NCI-H460 (cell line): ENCODE measurements around the gene ADGRA1. TPM values are rescaled to one million over a fixed set of nuclear protein-coding genes. Genes with fewer than 3 reads are reported as not detected.
"Not testable (repeated sequence)": the region's sequence is repeated elsewhere in the genome, so short reads cannot be mapped to it uniquely, and the experiment has no call there.

Source experiments
- DNase-seq: peaks from one replicate; pipeline ENCODE4 v3.0.0-alpha.2; 2016; ENCODE audit warnings: low read depth; ENCODE audit errors: extremely low read depth
- total RNA-seq: library from RNA; depleted of rRNA; stranded (reverse); fragments of >200 nt; shearing (Covaris generic); gene quantifications from 2 replicates; pipeline ENCODE4 v1.2.3, GENCODE V29; 2014

Gene ADGRA1
- total RNA-seq, 1 experiment from 2014 or later: not detected

- peak; percentile 19 for DNase-seq
Observed at GRCh38 chr10:133124357-133125211, 36.9 kb downstream of the ADGRA1 start.

DNA sequence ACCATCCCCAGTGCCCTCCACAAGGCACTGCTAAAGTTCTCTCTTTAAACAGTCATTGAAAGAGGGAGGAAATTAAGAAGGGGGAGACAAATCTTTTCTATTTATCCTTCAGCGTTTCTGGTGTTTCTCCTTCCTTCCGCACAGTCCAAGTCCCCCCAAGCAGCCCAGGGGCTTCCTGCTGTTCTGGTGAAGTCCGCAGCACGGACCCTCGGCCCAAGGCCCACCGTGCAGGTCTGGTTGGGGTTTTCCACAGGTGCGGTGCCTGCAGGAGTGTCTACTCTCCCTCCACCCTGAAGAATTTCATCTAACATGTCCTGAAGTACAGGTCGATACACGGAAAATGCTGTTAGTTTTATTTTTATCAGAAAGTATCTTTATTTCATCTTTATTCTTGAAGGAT is 38.2 kb downstream of the ADGRA1 start:
- no peak for DNase-seq

DNA sequence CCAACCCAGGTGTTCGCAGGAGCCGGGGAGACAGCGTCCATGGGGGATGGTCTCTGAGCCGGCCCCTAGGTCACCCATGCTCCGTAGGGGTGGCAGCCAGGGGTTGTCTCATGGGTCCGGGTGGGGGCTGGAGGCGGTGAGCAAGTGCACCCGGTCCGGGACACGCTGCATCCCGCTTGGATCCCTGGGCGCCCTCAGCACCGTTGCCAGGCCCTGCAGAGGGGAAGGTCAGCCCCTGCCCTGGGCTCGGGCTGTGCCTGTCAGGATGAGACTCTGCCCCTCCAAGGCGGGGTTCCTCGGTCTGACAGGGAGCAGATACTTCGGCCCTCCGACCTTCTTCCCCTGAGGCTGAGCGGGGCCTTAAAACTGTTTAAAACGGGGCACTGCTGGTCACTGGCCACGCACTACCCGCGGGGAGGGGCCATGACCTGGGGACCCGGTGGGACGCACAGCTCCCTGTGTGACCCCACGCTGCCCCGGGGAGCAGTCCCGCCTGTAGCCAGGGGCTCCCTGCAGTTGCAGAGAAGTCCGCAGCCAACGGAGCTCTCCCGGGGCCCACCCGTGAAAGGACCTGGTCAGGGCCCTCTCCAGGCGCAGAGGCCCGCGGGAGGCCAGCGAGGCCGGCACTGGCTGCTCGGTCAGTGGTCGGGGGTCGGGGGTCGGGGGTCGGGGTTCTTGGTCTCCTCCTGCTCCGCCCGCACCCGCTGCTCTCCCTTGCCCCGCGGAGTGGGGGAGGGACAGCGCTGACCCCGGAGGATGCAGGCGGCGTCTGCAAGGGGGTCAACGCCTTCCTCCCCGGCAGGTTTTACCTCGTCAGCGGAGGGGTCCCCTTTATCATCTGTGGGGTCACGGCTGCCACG is 38.9 kb downstream of the ADGRA1 start:
- no peak for DNase-seq

- DNase-seq: peak; percentile 23
Observed at GRCh38 chr10:133127291-133128125, 39.8 kb downstream of the ADGRA1 start.

DNA sequence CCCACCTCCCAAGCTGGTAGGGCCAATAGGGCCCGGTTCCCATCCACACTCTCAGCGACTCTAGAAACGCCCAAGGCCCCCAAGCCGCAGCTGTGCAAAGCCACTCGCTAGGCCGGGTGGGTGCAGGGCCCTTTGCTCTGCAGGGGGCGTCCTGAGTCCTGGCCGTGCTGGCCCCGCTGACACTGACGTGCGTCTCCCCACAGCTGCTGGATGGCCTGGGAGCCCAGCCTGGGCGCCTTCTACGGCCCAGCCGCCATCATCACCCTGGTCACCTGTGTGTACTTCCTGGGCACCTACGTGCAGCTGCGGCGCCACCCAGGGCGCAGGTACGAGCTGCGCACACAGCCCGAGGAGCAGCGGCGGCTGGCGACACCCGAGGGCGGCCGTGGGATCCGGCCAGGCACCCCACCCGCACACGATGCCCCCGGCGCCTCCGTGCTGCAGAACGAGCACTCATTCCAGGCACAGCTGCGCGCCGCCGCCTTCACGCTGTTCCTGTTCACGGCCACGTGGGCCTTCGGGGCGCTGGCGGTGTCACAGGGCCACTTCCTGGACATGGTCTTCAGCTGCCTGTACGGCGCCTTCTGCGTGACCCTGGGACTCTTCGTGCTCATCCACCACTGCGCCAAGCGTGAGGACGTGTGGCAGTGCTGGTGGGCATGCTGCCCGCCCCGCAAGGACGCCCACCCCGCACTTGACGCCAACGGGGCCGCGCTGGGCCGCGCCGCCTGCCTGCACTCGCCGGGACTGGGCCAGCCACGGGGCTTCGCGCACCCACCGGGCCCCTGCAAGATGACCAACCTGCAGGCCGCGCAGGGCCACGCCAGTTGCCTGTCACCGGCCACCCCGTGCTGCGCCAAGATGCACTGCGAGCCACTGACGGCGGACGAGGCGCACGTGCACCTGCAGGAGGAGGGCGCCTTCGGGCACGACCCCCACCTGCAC is 40.7 kb downstream of the ADGRA1 start:
- no peak for DNase-seq

GRCh38 chr10:133129071-133129858 is 41.5 kb downstream of the ADGRA1 start:
- DNase-seq: no peak

DNA sequence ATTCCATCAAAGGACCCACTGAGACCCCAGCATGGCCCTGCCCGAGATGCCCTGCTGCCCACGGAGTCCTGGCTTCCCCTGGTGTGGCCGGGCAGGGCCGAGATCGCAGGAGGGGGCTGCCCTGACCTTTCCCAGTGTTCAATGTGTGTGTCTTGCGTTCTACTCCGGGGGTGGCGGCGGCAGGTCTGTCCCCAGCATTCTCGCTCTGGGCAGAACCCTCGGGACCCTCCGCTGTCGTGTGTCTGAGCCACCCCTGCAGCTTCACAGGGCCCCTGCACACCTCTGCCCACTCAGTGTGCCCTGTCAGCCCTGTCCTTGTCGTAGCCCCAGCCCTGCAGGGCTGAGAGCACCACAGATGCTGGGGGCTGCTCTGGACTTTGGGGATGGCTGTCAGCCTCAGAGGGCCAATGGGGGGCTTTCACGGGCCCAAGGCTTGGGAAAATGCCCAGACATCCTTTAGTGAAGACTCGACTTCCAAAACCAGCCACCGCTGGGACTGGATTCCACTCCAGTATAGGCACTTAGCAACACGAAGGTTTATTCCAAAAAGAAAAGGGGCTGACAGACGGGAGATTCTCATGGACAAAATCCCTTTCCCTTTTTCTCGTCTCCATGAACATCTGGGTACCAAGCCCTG is 42.3 kb downstream of the ADGRA1 start:
- no peak for DNase-seq

GRCh38 chr10:133130602-133131001 is 42.9 kb downstream of the ADGRA1 start:
- DNase-seq: no peak

DNA sequence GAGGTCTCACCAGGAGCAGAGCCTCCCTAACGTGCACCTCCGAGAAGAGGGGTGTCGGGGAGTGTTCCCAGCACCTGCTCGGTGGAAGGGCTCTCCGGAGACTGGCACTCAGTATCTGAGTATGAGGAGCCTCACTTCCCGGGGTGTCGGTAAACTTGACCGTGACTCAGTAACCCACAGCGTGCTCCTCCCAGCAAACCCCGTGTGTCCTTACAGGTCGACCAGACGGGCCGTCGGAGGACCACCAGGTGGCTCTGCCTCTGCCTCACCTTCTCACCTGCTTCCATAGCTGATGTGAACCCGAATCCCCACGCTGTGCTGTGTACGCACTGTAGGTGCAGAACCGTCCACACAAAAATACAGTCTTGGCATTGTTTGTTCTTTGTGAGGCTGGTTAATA is 43.3 kb downstream of the ADGRA1 start:
- DNase-seq: no peak

DNA sequence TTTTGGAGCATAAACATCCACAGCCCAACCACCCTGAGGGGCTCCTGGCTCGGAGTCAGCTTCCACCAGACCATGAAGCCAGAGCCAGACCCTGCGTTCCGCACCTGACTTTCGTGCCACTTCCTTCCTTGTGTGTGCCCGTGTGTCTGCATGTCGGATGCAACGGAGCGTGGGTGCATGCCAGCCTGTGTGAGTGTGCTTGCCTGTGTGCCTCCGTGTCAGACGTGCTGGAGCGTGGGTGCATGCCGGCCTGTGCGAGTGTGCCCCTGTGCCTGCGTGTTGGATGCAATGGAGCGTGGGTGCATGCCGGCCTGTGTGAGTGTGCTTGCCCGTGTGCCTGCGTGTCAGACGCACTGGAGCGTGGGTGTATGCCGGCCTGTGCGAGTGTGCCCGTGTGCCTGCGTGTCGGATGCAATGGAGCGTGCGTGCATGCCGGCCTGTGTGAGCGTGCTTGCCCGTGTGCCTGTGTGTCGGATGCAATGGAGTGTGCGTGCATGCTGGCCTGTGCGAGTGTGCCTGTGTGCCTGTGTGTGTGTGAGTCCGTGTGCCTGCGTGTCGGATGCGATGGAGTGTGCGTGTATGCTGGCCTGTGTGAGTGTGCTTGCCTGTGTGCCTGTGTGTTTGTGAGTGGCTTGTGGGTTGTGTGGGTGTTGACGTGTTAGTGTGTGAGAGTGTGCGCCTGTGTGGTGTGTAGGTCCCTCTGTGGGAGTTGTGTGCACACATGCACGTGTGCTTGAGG is 44.2 kb downstream of the ADGRA1 start:
- DNase-seq: no peak

DNA sequence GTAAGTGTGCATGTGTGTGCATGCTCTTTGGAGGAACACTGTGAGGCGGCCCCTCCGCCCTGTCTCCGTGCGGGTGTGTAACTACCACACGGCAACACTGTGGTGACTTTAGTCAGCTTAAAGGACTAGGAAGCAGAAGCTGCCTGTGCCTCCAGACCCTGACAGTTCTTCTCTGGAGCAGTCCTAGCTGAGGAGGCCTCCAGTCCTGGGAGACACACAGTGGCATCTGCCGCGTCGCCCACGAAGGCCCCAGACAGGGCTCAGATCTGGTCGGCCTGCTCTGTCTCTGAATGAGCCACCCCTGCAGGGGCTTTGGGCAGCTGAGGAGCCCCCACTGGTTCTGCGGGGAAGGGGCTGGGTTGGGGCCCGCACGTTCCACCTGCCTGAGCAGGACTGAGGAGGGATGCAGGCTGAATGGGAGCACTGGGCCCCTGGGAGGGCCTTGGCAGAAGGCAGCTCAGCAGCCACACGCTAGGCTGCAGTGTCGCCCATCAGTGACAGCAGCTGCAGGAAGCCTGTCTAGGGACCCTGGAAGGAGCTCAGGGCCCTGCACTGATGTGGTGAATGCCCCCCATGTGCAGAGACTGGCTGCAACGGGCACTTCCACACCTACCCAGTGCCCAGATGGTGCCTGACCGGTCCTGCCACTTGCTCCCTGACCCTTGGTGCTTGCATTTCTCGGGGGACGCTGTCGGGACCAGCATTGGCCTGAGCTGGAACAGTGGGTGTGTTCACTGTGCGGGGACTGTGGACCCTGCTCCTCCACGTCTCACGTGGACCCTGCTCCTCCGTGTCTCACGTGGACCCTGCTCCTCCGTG is 45.0 kb downstream of the ADGRA1 start:
- no peak for DNase-seq

GRCh38 chr10:133133471-133134231 is 45.9 kb downstream of the ADGRA1 start:
- DNase-seq: no peak

GRCh38 chr10:133134411-133135115 is 46.8 kb downstream of the ADGRA1 start:
- no peak for DNase-seq

GRCh38 chr10:133135116-133135465 is 47.4 kb downstream of the ADGRA1 start:
- no peak for DNase-seq

DNA sequence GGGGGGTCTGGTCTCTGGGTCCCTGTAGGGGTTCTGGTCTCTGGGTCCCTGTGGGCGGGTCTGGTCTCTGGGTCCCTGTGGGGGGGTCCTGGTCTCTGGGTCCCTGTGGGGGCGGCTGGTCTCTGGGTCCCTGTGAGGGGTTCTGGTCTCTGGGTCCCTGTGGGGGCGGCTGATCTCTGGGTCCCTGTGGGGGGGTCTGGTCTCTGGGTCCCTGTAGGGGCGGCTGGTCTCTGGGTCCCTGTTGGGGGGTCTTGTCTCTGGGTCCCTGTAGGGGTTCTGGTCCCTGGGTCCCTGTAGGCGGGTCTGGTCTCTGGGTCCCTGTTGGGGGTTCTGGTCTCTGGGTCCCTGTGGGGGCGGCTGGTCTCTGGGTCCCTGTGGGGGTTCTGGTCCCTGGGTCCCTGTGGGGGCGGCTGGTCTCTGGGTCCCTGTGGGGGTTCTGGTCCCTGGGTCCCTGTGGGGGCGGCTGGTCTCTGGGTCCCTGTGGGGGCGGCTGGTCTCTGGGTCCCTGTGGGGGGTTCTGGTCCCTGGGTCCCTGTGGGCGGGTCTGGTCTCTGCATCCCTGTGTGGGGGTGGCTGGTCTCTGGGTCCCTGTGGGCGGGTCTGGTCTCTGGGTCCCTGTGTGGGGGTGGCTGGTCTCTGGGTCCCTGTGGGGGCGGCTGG is 49.9 kb downstream of the ADGRA1 start:
- DNase-seq: not testable (repeated sequence)
